Activated CD4-positive, alpha-beta T cell treated with anti-CD3 and anti-CD28 coated beads, Interleukin-2, amount 50 U/mL, for 4 hours (primary cell): ENCODE measurements around the gene AUP1.

Source experiments
- DNase-seq, 2 experiments: peaks; one replicate each; pipeline ENCODE4 v3.0.0-alpha.2; 2020

The AUP1 gene

DNA sequence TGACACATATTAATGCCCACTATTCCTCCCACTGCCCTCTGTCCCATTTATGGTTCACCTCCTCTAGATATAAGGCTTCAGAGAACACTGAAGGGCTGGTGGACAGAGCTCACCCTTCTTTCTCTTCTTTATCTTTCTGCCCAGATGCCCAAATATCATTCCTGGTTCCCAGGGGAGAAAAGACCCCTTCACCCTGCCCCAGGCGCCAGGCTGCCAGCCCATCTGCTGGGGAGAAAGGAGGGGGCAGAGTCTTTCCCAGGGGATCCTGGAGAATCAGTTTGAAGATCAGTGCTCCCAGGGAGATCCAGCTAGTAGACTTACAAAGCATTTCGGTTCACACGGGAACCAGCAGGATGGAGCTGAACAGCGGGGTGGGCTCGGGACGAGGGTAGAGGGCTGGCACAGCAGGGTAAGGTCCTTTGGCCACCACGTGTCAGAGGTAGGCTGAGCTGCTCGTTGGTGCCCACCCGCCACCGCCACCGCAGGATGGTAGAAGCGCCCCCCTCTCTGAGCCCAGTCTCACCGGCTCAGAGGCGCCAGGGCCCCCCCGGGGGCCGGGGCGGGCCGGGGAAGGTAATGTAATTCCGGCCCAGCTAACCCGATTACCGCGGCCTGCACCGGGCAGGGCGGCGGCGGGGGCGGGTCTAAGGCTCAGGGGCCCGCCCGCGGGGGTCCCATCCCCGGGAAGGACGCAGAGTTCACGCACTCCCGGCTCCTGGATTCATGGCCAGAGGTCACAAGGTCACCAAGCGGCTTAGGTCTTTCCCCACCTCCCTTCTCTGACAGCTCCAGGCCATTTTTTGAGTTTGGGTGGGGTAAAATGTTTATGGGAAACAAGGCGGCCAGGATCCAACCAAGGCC lies 16.5 kb downstream of the AUP1 start:
- no peak for DNase-seq

GRCh38 chr2:74511104-74511989 lies 18.2 kb downstream of the AUP1 start:
- no peak for DNase-seq

GRCh38 chr2:74510272-74510671 lies 19.2 kb downstream of the AUP1 start:
- DNase-seq, result no peak

DNA sequence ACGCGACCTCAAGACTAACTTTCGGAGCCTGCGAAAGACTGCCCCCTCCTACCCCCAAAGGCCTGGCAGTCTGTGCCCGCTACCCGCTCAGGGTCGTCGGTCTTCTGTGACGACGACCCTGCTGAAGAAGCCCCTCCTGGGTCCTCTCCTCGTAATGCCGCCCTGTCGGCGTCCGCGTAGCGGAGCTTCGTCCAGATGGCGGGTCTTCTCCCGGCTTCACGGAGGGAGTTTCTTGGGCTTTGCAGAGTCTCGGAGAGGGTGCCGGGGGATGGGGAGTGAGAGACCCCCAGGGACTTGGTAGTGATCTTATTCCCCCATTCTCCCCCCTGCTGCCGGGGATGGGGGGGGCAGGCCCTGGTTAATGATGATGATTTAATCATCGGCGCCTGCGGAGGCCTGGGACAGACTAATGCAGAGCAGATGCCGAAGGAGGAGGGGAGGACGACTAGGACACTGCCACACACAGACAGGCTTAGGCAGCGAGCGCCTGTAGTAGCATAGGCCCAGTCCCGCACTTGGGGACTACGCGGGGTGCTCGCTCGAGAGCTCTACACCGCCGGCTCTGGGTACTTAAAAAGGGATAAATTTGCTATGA lies 21.5 kb downstream of the AUP1 start:
- DNase-seq, result no peak

DNA sequence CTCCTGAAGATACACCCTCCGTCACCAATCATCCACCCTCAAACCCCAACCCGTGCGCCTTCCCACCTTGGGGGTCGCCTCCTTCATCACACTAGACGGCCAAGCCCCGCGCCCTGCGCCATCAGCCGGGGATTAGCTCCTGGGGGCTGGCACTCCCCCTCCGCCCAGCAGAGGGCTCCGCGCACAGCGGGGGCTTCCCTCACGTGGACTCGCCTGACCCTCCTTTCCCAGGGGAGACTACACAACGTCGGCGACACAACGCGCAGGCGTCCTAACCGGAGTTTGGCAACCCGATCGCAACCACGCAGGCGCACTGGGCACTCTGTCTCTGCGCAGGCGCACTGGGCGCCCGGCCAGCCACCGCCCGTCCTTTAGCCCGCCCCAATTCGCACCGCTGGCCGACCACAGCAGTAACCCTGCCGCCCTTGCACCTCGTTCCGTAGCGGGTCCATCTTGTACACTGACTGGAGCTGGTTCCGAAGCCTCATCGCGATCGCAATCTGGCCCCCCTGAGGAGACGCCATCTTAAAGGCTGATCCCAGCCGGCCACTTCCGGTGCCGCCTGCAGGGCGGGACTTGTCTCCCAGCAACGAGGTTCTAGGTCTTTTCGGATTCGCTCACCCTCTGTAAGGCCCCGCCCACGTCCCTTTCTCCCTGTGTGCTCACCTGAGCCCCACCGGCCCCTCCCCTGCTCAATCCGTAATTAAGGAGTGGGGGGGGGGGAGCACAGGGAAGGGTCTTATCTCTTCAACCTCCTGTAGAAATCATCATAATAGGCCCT lies 22.2 kb downstream of the AUP1 start, which contains the start of gene PCGF1:
Gene PCGF1, minus strand, starts transcription at position 551 of the 781 bp plus-strand sequence. Its CDS starts 27 bp downstream, at position 524.
- DNase-seq, result peak; percentile 99

GRCh38 chr2:74505448-74506246 lies 23.9 kb downstream of the AUP1 start:
- no peak for DNase-seq

DNA sequence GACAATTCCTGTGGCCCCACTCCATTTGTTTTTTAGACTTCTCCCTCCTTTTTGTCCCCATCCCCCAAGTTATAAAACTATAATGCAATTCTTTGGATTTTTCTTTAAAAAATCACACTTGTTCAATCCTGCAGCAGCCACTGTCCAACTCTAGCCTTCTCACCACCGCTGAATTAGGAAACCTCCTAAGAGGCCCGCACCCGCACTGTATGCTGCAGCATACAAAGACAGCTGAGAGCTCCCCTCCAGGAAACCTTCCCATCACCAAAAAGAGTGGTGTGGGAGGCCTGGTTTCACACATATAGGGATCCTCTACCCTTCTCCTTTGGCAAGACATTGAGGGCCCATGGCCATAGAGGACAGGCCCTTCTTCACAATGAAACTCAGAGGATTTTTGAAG lies 24.9 kb downstream of the AUP1 start:
- no peak for DNase-seq

- no peak for DNase-seq
These were observed 25.7 kb downstream of the AUP1 start for GRCh38 chr2:74503506-74504475.

DNA sequence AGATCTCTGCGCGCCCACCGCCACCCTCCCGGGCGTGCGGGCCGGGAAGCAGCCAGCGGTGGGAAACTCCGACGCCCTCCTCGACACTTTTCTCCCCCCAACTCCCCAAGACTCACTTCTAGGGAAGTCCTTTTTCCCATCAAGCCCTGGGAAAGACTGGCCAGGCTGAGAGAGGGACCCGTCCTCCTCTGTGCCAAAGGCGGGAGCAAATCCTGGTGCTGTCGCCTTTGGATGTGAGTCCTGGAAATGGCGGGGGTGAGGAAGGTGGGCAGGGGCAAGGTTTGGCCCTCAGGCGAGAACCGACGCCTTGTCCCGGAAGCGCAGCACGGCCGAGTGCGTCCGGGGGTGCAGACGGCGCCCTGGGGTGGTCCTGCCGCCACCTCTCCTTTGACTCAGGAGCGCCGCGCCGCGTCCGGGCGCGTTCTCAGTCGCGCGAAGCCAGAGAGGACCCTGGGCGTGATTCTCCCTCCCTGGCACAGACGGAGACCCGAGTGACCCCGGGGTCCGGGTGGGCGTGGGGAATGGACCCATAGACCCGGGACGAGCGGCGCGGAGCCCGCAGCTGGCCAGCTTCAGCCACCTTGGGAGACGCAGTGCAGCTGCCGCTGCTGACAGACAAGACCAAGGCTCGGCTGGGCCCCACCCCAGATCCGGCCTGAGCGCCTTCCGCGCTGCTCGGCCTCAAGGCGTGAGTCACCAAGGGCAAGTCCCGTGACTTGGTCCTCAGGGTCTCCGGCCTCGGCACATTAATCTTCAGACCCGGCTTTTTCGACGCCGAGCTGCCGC lies 26.6 kb downstream of the AUP1 start:
- no peak for DNase-seq

DNA sequence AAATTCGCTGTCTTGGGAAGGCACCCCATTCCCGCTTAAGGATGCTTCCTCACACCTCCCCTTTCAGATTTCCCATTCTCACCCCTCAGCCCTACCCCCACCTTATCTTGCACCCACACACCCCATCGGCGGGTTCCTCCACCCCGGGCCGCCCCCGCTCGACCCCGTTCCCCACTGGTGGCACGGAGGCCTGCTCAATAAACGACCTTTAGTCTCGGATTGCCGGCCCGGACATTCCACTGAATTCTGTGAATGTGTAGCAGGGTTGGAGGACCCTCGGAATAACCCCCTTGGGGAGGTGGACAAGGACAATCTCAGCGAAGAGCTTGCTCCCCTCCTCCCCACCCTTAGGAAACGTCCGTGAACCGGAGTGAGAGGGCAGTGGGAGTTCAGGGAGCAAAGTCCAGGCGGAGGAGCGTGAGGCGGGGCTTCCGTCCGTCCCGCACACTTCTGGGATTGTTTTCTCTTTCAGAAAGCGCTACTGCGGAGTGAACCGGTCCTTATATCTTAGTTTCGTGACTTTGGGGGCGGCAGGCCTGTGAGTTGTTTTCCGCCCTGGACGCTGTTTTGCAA lies 27.3 kb downstream of the AUP1 start:
- DNase-seq, result no peak

- DNase-seq, result no peak
These were observed 28.0 kb downstream of the AUP1 start for GRCh38 chr2:74501335-74502071.

- DNase-seq, result no peak
These were observed 28.9 kb downstream of the AUP1 start for GRCh38 chr2:74500578-74500946.

DNA sequence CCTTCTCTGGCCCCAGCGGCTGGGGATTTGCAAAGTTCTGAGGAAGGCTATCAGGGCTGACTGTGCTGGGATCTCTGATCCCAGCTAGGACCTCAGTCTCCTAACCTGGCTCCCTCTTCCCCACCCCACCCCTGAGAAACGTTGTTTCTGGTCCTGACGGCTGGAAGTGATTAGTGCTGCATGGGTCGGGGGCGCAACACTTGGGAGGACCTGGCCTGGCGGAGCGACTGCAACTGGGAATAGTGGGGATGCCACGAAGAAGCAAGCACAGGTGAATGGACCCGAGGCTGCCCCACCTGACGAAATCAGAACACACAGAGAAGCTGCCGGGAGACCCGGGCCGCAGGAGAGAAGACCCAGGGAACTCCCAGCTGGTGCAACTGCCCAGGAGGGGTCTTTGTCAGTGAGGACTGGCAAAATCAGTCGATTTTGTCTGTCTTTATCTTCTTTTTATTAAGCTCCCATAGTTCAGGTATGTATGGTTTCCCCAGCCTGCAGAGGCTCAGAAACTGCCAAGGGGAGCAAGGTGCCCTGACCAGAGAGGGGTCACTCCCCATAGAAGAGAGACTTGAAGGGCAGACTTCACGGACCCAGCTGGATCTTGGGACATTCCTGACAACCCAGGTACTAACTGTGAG lies 29.4 kb downstream of the AUP1 start:
- no peak for DNase-seq

GRCh38 chr2:74499267-74499939 lies 30.1 kb downstream of the AUP1 start, which contains the start of gene LBX2:
Gene LBX2, minus strand, starts transcription at chr2:74499603. Its CDS starts 66 bp downstream, at chr2:74499537.
- peak; percentile 22 to 31 for DNase-seq

DNA sequence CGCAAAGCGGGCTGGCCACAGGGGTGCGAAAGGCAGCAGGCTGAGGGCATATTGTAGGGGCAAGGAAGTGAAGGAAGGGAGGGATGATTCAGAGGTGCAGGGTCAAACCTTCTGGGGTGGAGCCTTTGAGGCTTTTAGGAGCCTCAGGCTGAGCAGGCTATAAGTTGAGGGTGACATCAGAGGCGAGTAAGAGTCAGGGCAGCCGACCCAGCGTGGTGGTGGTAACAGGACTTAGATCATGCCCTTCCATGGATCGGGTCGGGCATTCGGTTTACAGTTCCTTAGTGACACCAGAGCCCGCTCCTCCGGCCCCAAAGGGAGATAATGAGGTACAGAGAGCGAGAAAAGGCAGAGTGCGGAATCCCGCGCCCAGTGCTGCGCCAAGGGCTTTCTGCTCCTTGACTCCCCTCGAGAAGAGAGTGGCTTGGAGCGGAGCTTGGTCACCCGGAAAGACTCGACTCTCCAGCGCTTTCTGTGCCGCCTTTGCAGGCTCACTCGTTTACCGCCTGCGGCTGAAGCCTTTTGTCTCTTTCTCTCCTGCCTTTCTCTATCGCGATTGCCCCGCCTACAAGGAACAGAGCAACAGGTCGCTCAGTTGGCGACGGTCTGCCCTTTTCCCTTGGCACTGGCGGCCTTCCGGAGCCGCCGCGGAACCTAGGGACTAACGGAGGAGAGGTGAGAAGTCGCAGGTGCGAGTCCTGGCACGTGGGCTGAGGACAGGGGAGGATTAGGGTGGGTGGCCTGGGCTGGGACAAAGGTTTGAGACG lies 30.8 kb downstream of the AUP1 start:
- DNase-seq, result no peak

DNA sequence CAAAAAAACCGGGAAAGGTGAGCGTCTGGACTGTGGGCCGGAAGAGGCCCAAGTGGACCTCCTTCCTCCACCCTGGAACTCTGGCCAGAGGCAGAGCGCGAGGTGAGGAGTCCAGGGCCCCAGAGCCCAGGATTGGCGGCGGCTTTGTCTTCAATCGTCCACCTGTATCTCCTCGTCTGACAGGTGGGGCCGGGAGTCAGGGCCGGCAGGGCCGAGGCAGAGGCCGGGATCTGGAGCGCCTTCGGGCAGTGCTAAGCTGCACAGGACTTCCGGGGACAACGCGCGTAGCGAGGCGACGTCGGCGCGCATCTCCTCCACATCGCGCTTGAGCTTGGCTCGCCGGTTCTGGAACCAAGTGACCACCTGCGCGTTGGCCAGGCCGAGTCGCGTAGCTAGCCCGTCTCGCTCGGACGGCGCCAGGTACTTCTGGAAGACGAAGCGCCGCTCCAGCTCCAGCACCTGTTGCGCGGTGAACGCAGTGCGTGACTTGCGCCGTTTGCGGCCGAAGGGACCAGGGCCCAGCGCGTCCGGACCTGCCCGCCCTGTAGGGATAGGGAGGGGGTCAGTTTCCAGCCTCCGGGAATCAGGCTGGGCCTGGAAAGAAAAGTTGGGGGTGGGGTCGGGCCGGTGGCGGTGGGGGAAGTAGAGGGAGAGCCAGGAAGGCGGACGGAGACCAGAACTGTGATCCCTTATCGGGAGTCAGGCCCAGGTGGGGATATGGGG lies 31.6 kb downstream of the AUP1 start:
- no peak for DNase-seq
